ENCODE measurements around the gene MACF1. TPM values are rescaled to one million over a fixed set of nuclear protein-coding genes. Genes with fewer than 3 reads are reported as not detected.

The MACF1 gene
- total and polyA plus RNA-seq, 8 donors = 16.8 to 662 (median 236) TPM

- TF ChIP-seq CTCF (IDR thresholded peaks at IDR 0.05) (no peak), POLR2AphosphoS5 (IDR thresholded peaks at IDR 0.05) (no peak), POLR2A (IDR thresholded peaks at IDR 0.05) (no peak), EP300 (IDR thresholded peaks at IDR 0.05) (no peak)
- Histone ChIP-seq H3K27me3 (no peaks in the 10 kb centered on the region), H3K9me3 (no peaks in the 10 kb centered on the region), H3K36me3 (peaks cover 0 to 20% (median 13%) of the 10 kb centered on the region in 4 donors), H3K4me3 (no peak overlapping the region), H3K4me1 (peaks cover 0 to 45% (median 28%) of the 10 kb centered on the region in 4 donors), H3K27ac (peak overlapping the region in 1 of 5 donors; percentile 20)
- WGBS, 5 donors = 90 to 99% (median 96%) methylated on average over 4 of the region's 4 CpGs
- intact Hi-C loops (cut with DNase I; ENCODE audit: low total_unique reads) = no loop called here
- no peak for DNase-seq
Observed at GRCh38 chr1:39229504-39229903, 25.0 kb downstream of the MACF1 start.

GRCh38 chr1:39230261-39231190, 26.0 kb downstream of the MACF1 start:
- Histone ChIP-seq H3K9me3 (no peaks in the 10 kb centered on the region), H3K27ac (peak overlapping the region in 3 of 5 donors; percentile 10 to 17 (median 12)), H3K4me1 (peaks cover 0 to 43% (median 26%) of the 10 kb centered on the region in 4 donors), H3K27me3 (no peaks in the 10 kb centered on the region), H3K4me3 (no peak overlapping the region), H3K36me3 (peaks cover 0 to 23% (median 15%) of the 10 kb centered on the region in 4 donors)
- intact Hi-C loops (cut with DNase I; ENCODE audit: low total_unique reads) = no loop called here
- WGBS, 5 donors = 62 to 79% (median 73%) methylated on average over 9 of the region's 9 CpGs
- no peak for TF ChIP-seq CTCF (IDR thresholded peaks at IDR 0.05)
- no peak for TF ChIP-seq EP300 (IDR thresholded peaks at IDR 0.05)
- no peak for TF ChIP-seq POLR2AphosphoS5 (IDR thresholded peaks at IDR 0.05)
- no peak for TF ChIP-seq POLR2A (IDR thresholded peaks at IDR 0.05)
- peak in 1 of 2 donors; percentile 15 for DNase-seq

GRCh38 chr1:39236971-39237370, 32.5 kb downstream of the MACF1 start:
- Histone ChIP-seq H3K4me3 (no peak overlapping the region), H3K9me3 (no peaks in the 10 kb centered on the region), H3K27me3 (no peaks in the 10 kb centered on the region), H3K36me3 (peaks cover 0 to 37% (median 26%) of the 10 kb centered on the region in 4 donors), H3K4me1 (peaks cover 0 to 30% (median 8%) of the 10 kb centered on the region in 4 donors), H3K27ac (no peak overlapping the region)
- DNase-seq = no peak
- intact Hi-C loops (cut with DNase I; ENCODE audit: low total_unique reads) = no loop called here
- no peak for TF ChIP-seq EP300 (IDR thresholded peaks at IDR 0.05)
- no peak for TF ChIP-seq POLR2A (IDR thresholded peaks at IDR 0.05)
- no peak for TF ChIP-seq POLR2AphosphoS5 (IDR thresholded peaks at IDR 0.05)
- no peak for TF ChIP-seq CTCF (IDR thresholded peaks at IDR 0.05)
- 84 to 96% (median 87%) methylated on average over 4 of the region's 4 CpGs for WGBS, 5 donors

GRCh38 chr1:39238476-39238875, 34.0 kb downstream of the MACF1 start:
- H3K4me3 ChIP-seq = no peak overlapping the region
- peaks cover 0 to 30% (median 8%) of the 10 kb centered on the region in 4 donors for H3K4me1 ChIP-seq
- H3K36me3 ChIP-seq = peaks cover 0 to 24% (median 15%) of the 10 kb centered on the region in 4 donors
- H3K9me3 ChIP-seq = no peaks in the 10 kb centered on the region
- peak overlapping the region in 1 of 5 donors; percentile 45 for H3K27ac ChIP-seq
- no peaks in the 10 kb centered on the region for H3K27me3 ChIP-seq
- WGBS, 5 donors = 35 to 65% (median 56%) methylated on average over 1 of the region's 1 CpG
- peak in 1 of 2 donors; percentile 73 for DNase-seq
- intact Hi-C loops (cut with DNase I; ENCODE audit: low total_unique reads) = no loop called here
- TF ChIP-seq EP300 (IDR thresholded peaks at IDR 0.05) (no peak), CTCF (IDR thresholded peaks at IDR 0.05) (no peak), POLR2A (IDR thresholded peaks at IDR 0.05) (no peak), POLR2AphosphoS5 (IDR thresholded peaks at IDR 0.05) (no peak)
